NCI-H1105 (cell line): Measurements from ENCODE around the gene PLCB1.
"Not testable (repeated sequence)": the region's sequence is repeated elsewhere in the genome, so short reads cannot be mapped to it uniquely, and the experiment has no call there.

Source experiments
- DNase-seq: peaks from one replicate; lab custom pipeline; 2025; lab: John Stamatoyannopoulos, UW

Gene PLCB1

GRCh38 chr20:8608470-8608869, 476.4 kb downstream of the PLCB1 start:
- DNase-seq: no peak

- no peak for DNase-seq
Measured at GRCh38 chr20:8616792-8617191, 484.7 kb downstream of the PLCB1 start.

GRCh38 chr20:8621001-8621400, 488.9 kb downstream of the PLCB1 start:
- DNase-seq: no peak

- DNase-seq: no peak
Measured at GRCh38 chr20:8624046-8624445, 492.0 kb downstream of the PLCB1 start.

- no peak for DNase-seq
Measured at GRCh38 chr20:8624616-8625015, 492.6 kb downstream of the PLCB1 start.

GRCh38 chr20:8627340-8628004, 495.4 kb downstream of the PLCB1 start:
- no peak for DNase-seq

GRCh38 chr20:8631271-8631670, 499.2 kb downstream of the PLCB1 start:
- no peak for DNase-seq

- no peak for DNase-seq
Measured at GRCh38 chr20:8633366-8633765, 501.3 kb downstream of the PLCB1 start.

GRCh38 chr20:8635048-8635572, 503.0 kb downstream of the PLCB1 start:
- DNase-seq: no peak

- DNase-seq: no peak
Measured at GRCh38 chr20:8635837-8636236, 503.8 kb downstream of the PLCB1 start.

- DNase-seq: no peak
Measured at GRCh38 chr20:8639112-8639778, 507.2 kb downstream of the PLCB1 start.

- DNase-seq: no peak
Measured at GRCh38 chr20:8640461-8640860, 508.4 kb downstream of the PLCB1 start.

GRCh38 chr20:8642247-8642646, 510.2 kb downstream of the PLCB1 start:
- DNase-seq: no peak

- DNase-seq: not testable (repeated sequence)
Measured at GRCh38 chr20:8644468-8644867, 512.4 kb downstream of the PLCB1 start.

GRCh38 chr20:8645326-8645725, 513.3 kb downstream of the PLCB1 start:
- DNase-seq: no peak

GRCh38 chr20:8646033-8646441, 514.0 kb downstream of the PLCB1 start:
- peak; percentile 52 for DNase-seq

- DNase-seq: no peak
Measured at GRCh38 chr20:8646716-8647115, 514.6 kb downstream of the PLCB1 start.

GRCh38 chr20:8647961-8648441, 515.9 kb downstream of the PLCB1 start:
- no peak for DNase-seq

GRCh38 chr20:8648466-8648865, 516.4 kb downstream of the PLCB1 start:
- DNase-seq: no peak

GRCh38 chr20:8652396-8652795, 520.3 kb downstream of the PLCB1 start:
- no peak for DNase-seq

GRCh38 chr20:8654486-8654885, 522.4 kb downstream of the PLCB1 start:
- DNase-seq: no peak

GRCh38 chr20:8656335-8656734, 524.3 kb downstream of the PLCB1 start:
- no peak for DNase-seq

- no peak for DNase-seq
Measured at GRCh38 chr20:8657664-8658063, 525.6 kb downstream of the PLCB1 start.
